Left lobe of liver (tissue), 2 donors: Measurements from ENCODE around the gene FAM89A. TPM values are rescaled to one million over a fixed set of nuclear protein-coding genes. Genes with fewer than 3 reads are reported as not detected.
"Not testable (repeated sequence)": the region's sequence is repeated elsewhere in the genome, so short reads cannot be mapped to it uniquely, and the experiment has no call there.

Experiments used
- ATAC-seq: fragments of 200-7000 bp; cut with Tn5 transposase; one replicate; pipeline ENCODE4 v1.9.1; 2020; ENCODE audit warnings: mild to moderate bottlenecking, moderate library complexity
- DNase-seq: peaks from one replicate; pipeline ENCODE4 v3.0.0-alpha.2; 2020; ENCODE audit warnings: low spot score
- total RNA-seq: library from RNA; stranded (reverse); gene quantifications from one replicate; pipeline ENCODE4 v1.2.1, GENCODE V29; 2021
- donor health status: DM: no; HTN: no; CAD: no; lungs with moderate emphysema.
- donor health status: DM: no; HTN: yes; CAD: no.

The FAM89A gene
- total RNA-seq, 1 donor from 2014 or later, result 3.3 TPM

DNA sequence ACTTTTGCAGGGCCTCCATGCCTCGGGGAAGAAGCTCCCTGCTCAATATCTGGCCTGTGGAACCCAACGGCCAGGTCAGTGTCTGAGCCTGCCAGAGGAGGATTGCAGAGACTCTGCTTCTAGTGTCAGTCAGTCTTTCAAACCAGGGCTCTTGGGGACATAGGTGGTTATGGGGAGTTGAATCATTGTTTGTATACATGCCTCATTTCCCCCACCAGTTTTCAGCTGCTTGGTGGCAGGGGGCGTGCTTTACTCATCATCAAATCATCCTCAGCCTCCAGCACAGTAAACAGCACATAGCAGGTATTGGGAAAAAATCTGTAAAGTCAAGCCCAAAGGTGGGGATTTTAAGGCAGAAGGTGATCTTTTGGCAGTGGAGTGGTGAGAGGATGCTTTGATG is 17.4 kb upstream of the FAM89A start:
- ATAC-seq, result no peak
- no peak for DNase-seq

DNA sequence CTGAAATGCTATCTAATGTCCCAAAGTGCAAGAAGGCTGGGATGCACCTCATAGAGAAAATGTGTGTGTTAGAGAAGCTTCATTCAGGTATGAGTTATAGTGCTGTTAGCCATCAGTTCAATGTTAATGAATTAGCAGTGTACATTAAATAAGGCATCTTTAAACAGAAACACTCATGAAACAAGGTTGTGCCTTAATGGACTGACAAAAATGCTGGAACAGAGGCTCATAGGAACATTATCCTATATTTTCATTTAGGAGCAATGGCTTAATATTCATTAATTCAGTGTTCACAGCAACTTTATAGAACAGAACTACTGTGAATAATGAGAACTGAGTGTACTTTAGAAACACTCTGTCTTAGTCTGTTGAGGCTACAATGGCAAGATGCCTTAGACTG is 15.2 kb upstream of the FAM89A start:
- no peak for DNase-seq
- no peak for ATAC-seq

- ATAC-seq (peak; percentile 94), DNase-seq (peak; percentile 88)
These were observed 13.6 kb upstream of the FAM89A start for GRCh38 chr1:231053493-231054162.

GRCh38 chr1:231052777-231053176 is 12.7 kb upstream of the FAM89A start:
- DNase-seq, result no peak
- no peak for ATAC-seq

GRCh38 chr1:231050932-231051331 is 10.9 kb upstream of the FAM89A start:
- DNase-seq, ATAC-seq: not testable (repeated sequence)

GRCh38 chr1:231050395-231050794 is 10.3 kb upstream of the FAM89A start:
- ATAC-seq (no peak), DNase-seq (no peak)

GRCh38 chr1:231049121-231049979 is 9.3 kb upstream of the FAM89A start:
- no peak for DNase-seq

GRCh38 chr1:231048419-231048818 is 8.4 kb upstream of the FAM89A start:
- not testable (repeated sequence) for DNase-seq, ATAC-seq

More at GRCh38 chr1:231049121-231049979, 9.3 kb upstream of the FAM89A start:
- ATAC-seq, result no peak

- not testable (repeated sequence) for DNase-seq, ATAC-seq
These were observed 7.5 kb upstream of the FAM89A start for GRCh38 chr1:231047529-231047928.

- no peak for ATAC-seq
- no peak for DNase-seq
These were observed 6.8 kb upstream of the FAM89A start for GRCh38 chr1:231046730-231047395.

DNA sequence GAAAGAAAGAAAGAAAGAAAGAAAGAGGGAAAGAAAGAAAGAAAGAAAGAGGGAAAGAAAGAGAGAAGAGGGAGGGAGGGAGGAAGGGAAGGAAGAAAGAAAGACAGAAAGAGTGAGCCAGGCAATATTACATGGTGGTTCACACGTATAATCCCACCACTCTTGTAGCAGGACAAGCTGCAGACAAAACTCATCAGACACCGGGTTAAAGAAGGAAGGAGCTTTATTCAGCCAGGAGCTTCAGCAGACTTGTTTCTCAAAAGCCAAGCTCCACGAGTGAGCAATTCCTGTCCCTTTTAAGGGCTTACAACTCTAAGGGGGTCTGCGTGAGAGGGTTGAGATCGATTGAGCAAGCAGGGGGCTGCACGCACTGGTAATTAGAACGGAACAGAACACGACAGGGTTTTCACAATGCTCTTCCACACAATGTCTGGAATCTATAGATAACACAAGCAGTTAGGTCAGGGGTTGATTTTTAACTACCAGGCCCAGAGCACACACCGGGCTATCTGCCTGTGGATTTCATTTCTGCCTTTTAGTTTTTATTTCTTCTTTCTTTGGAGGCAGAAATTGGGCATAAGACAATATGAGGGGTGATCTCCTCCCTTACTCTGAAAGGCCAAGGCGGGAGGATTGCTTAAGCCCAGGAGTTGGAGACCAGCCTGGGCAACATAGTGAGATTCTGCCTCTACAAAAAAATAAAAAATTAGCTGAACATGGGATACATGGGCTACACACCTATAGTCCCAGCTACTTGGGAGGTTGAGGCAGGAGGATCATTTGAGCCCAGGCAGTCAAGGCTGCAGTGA is 6.1 kb upstream of the FAM89A start:
- ATAC-seq, DNase-seq: not testable (repeated sequence)

- no peak for ATAC-seq
These were observed 5.2 kb upstream of the FAM89A start for GRCh38 chr1:231045286-231045685.

DNA sequence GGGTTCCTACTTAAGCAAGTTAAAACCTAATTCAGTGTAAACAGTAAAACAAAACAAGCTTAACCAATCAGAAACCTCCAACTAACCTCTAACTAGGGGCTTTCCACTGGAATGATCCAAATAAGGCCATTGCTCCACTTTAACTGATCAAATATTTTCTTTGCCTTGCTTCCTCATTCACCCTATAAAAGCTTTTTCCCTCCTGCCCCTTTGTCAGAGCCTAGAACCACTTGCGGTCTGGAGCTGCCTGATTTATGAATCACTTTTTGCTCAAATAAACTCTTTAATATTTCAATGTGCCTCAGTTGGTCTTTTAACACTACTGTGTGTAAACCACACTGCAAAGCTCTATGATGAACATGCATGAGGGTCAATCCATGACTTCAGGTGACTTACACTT is 4.5 kb upstream of the FAM89A start:
- ATAC-seq (no peak), DNase-seq (no peak)

More at GRCh38 chr1:231045286-231045685, 5.2 kb upstream of the FAM89A start:
- DNase-seq, result no peak

GRCh38 chr1:231041719-231042261 is 1.7 kb upstream of the FAM89A start:
- ATAC-seq, result no peak
- DNase-seq, result peak; percentile 30

DNA sequence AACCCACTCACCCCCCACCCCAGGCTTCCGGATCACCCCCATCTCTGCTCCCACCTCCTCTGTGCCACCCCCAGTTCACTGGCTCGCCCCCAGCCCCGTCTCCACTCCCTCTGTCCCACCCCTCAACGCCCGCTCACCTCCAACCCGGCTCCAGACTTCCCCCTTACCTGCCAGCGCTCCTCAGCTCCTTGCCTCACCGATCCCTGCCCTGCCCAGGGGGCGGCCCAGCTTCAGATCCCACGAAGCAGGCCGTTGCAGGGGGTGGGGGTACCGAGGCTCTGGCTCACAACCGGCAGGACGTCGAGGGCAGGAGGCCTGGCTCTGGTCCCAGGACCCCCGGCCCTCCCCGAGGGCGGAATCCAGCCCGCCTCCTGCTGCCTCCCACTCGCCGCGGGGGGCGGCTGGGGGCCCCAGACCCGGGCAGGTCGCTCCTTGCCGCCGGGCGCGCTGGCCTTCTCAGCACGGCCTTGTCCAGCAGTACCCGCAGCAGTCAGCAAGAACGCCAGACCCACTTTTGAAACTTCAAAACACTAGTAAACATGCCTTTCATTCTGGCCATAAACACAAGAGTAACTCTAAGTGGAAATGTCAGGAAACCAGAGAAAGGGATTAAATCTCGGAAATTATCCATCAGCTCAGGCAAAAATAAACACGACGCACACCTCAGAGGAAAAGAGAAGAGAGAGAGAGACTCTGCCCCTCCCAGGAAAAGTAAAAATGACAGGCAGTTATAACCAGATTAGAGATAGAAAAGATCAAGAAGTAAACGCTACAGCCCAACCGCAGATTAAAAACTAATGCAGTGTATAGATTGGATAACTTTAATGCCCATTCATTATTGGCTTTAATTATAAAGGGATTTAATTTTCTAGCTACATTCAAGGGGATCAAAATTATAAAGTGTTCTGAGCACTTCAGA is 1.0 kb upstream of the FAM89A start:
- DNase-seq, result no peak

DNA sequence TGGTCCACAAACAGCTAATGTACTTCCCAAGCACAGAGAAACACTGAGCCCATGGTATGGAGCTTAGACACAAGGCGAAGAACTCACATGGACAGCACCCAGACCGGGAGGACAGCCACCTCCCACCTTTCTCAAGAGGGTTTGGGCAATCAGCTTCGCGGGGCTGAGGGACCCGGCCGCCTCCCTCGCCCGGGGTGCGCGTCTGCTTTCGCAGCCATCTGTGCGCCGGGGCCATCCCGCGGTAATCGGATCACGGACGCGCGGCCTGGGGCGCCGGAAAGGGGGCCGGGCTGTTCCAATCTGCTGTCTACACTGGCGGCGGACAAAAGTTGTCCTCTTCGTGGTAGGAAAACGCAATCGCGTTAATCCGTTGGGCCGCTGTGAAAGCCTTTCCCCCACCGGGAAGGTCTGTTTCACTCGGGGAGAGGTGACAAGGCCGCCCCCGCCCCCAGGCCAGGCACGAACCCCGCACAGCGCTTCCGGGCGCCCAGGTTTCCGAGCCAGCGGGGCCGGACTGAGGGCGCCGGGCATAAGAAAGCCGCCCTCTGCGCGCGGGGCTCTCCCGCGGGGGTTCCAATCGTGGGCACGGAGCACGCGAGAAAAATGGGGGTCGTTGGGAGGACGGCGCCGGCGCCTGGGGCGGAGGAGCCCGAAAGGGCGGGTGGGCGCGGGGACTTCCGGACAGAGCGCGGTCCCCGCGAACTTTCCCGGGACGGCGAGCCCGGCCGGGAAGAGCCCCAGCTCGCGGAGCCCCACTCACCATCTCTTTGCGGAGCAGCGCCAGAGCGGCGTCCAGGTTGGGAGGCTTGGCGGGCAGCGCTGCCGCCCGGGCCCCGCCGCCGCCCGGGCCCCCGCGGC is 664 bp downstream of the FAM89A start:
- ATAC-seq (peak; percentile 57), DNase-seq (peak; percentile 50)

More for the DNA sequence above, 1.0 kb upstream of the FAM89A start:
- no peak for ATAC-seq

DNA sequence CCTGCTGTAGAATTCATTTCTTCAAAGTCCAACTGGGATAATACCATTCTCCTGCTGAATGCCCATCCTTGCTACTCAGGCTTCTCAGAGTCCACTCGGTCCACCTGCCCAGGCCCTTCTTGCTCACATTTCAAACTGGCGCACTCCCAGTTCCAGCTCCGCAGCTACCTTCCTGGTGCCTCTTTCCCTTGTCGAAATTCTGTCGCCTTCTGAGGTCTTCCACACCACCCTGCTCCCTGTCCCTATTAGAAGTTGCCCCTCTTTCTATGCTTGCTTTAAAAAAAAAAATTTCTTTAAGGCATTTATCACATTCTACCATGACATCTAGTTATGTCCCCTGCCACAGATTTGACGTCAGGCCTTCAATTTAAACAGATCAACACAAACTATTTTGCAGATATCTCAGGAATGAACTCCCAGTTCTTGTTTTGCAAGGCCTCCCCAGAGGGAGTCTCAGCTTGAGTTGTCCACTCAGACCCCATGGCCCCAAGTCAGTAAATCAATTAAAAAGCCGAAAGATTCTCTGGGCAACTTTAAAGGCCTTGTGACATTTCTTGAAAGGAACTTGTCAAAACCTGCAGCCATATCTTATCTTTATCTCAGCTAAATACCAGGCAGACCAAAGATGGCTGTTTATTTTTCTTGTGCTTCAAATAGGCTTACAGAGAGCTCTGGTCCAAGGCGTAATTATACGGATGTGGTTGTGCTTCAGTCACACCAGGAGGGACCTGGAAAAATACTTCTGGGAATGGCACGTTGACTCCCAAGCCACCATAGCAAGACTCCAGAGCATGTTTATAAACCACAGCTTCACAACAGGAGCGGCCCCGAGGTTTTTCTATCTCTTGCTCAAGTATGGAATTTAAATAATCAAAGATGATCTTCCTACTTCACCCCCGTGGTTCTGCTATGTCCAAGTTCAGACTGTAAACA is 2.2 kb downstream of the FAM89A start:
- ATAC-seq (no peak), DNase-seq (no peak)
